Measurements from ENCODE around the gene IRF3. TPM values are rescaled to one million over a fixed set of nuclear protein-coding genes. Genes with fewer than 3 reads are reported as not detected.

IRF3 gene
- total and polyA plus RNA-seq, 2 of the 4 experiments (the other 2 are of a cell fraction), result 39.6 to 65.2 TPM

DNA sequence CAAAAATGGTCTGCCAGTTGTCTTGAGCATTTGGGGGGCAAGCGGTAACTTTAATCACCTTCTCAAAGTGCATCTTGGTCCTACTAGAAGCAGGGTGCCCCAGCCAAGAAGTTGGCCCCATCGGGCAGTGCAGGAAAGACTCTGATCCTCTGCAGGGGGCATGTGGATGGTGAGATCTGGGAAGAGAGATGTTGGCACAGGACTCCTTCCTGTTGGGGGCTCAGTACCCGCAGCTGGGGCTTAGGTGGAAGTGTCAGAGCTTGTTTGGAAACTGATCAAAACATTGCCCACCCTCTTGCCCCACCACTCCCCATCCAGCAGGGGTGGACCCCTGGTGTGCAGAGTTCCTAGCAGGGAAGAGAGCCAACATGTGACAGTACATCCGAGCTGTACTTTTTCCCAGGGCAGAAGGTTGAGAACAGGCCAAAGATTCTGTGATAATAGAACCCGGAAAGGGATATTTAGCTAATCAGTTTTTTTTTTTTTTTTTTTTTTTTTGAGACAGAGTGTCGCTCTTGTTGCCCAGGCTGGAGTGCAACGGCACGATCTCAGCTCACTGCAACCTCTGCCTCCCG, 34.6 kb downstream of the IRF3 start:
- Histone ChIP-seq H2BK5ac (ENCODE audit: low read depth, low read length, poor library complexity, severe bottlenecking) (no peak overlapping the region), H3K18ac (ENCODE audit: low read depth, low read length) (no peak overlapping the region), H4K20me1 (ENCODE audit: insufficient read depth, low read length) (no peaks in the 10 kb centered on the region), H4K5ac (ENCODE audit: low read depth, low read length) (no peak overlapping the region), H4K8ac (ENCODE audit: low read depth in 2 of 2, low read length in 2 of 2) (no peak overlapping the region; a peak in 1 of 4 replicates), H3K9me3 (ENCODE audit: control insufficient read depth, insufficient read depth, low read length) (no peaks in the 10 kb centered on the region), H3K4me2 (ENCODE audit: low read depth, low read length) (no peak overlapping the region), H3K79me1 (ENCODE audit: low read depth in 1 of 2, low read length in 2 of 2) (peaks cover 0 to 23% of the 10 kb centered on the region in 2 experiments; a peak in 2 of 4 replicates), H3K9me1 (ENCODE audit: insufficient read depth, low read length) (peaks cover 9% of the 10 kb centered on the region; the same call in 1 of the 2 replicates), H3K36me3 (ENCODE audit: control insufficient read depth, insufficient read depth, low read length) (peaks cover 22% of the 10 kb centered on the region), H3K4me1 (ENCODE audit: control insufficient read depth, insufficient read depth, low read length) (peaks cover 2% of the 10 kb centered on the region; the same call in 1 of the 2 replicates), H3K9ac (ENCODE audit: low read depth, low read length) (no peak overlapping the region), H2BK120ac (ENCODE audit: low read depth, low read length) (no peak overlapping the region), H2AK5ac (ENCODE audit: low read depth, low read length) (no peak overlapping the region), H3K27me3 (ENCODE audit: control insufficient read depth, insufficient read depth, low read length) (no peaks in the 10 kb centered on the region), H3K56ac (ENCODE audit: extremely low read depth, insufficient read depth, low read length) (no peak overlapping the region), H3K27ac (ENCODE audit: insufficient read depth, low read length) (no peak overlapping the region), H2BK15ac (ENCODE audit: low read depth, low read length) (no peak overlapping the region), H2BK20ac (ENCODE audit: low read depth, low read length) (no peak overlapping the region), H4K91ac (ENCODE audit: insufficient read depth, low read depth, low read length) (no peak overlapping the region), H3K4ac (ENCODE audit: low read depth, low read length) (no peak overlapping the region), H3K14ac (replicated peaks; ENCODE audit: low read depth, low read length) (no peak overlapping the region), H2AFZ (replicated peaks; ENCODE audit: low read length, poor library complexity) (no peak overlapping the region), H3K4me3 (ENCODE audit: insufficient read depth, low read depth, low read length) (no peak overlapping the region), H3K23ac (ENCODE audit: low read depth, low read length) (no peak overlapping the region), H2AK9ac (replicated peaks; ENCODE audit: low read depth, low read length, poor library complexity) (no peak overlapping the region)
- TF ChIP-seq CHD1 (IDR thresholded peaks at IDR 0.05; ENCODE audit: low read depth, low read length), result no peak
- no peak for TF ChIP-seq FOS (IDR thresholded peaks at IDR 0.05; ENCODE audit: low read depth, low read length)
- no peak for TF ChIP-seq CEBPB (IDR thresholded peaks at IDR 0.05; ENCODE audit: low read depth, low read length)
- no peak for TF ChIP-seq RFX5 (IDR thresholded peaks at IDR 0.05; ENCODE audit: low read depth, low read length)
- no peak for TF ChIP-seq SMC3 (IDR thresholded peaks at IDR 0.05; ENCODE audit: low read depth, low read length)
- TF ChIP-seq POLR2A (IDR thresholded peaks at IDR 0.05; ENCODE audit: low read depth, low read length), result no peak
- TF ChIP-seq MAZ (IDR thresholded peaks at IDR 0.05; ENCODE audit: borderline replicate concordance, low read depth, low read length), result no peak
- TF ChIP-seq, protein P1, sequence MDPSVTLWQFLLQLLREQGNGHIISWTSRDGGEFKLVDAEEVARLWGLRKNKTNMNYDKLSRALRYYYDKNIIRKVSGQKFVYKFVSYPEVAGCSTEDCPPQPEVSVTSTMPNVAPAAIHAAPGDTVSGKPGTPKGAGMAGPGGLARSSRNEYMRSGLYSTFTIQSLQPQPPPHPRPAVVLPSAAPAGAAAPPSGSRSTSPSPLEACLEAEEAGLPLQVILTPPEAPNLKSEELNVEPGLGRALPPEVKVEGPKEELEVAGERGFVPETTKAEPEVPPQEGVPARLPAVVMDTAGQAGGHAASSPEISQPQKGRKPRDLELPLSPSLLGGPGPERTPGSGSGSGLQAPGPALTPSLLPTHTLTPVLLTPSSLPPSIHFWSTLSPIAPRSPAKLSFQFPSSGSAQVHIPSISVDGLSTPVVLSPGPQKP (IDR thresholded peaks at IDR 0.05; ENCODE audit: borderline replicate concordance, low read depth, low read length), result no peak
- TF ChIP-seq RCOR1 (IDR thresholded peaks at IDR 0.05; ENCODE audit: insufficient replicate concordance, low read length), result no peak
- no peak for TF ChIP-seq BHLHE40 (IDR thresholded peaks at IDR 0.05; ENCODE audit: low read depth, low read length)
- TF ChIP-seq NFE2L2 (IDR thresholded peaks at IDR 0.05; ENCODE audit: low read depth, low read length), result no peak
- TF ChIP-seq MAFK (IDR thresholded peaks at IDR 0.05; ENCODE audit: low read depth, low read length), result no peak
- TF ChIP-seq, protein P2, sequence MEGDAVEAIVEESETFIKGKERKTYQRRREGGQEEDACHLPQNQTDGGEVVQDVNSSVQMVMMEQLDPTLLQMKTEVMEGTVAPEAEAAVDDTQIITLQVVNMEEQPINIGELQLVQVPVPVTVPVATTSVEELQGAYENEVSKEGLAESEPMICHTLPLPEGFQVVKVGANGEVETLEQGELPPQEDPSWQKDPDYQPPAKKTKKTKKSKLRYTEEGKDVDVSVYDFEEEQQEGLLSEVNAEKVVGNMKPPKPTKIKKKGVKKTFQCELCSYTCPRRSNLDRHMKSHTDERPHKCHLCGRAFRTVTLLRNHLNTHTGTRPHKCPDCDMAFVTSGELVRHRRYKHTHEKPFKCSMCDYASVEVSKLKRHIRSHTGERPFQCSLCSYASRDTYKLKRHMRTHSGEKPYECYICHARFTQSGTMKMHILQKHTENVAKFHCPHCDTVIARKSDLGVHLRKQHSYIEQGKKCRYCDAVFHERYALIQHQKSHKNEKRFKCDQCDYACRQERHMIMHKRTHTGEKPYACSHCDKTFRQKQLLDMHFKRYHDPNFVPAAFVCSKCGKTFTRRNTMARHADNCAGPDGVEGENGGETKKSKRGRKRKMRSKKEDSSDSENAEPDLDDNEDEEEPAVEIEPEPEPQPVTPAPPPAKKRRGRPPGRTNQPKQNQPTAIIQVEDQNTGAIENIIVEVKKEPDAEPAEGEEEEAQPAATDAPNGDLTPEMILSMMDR (conservative IDR thresholded peaks at IDR 0.05; ENCODE audit: low read depth, low read length), result no peak
- no peak for TF ChIP-seq RAD21 (IDR thresholded peaks at IDR 0.05; ENCODE audit: low read length)
- TF ChIP-seq MXI1 (IDR thresholded peaks at IDR 0.05; ENCODE audit: borderline replicate concordance, low read depth, low read length), result no peak
- intact Hi-C loops (cut with micrococcal nuclease) (no loop called here), in situ Hi-C loops (cut with MboI; ENCODE audit: low sequenced_read_pairs) (no loop called here), dilution Hi-C loops (cut with HindIII; ENCODE audit: low sequenced_read_pairs, unreplicated experiment) (no loop called here)
- ATAC-seq (ENCODE audit: low read depth) (no peak), DNase-seq (no peak)
- no TSS peak for BruUV-seq (replicated peaks)
- WGBS, 2 experiments (ENCODE audit: extremely low coverage in 2 of 2, insufficient read length in 1 of 2), result no CpG with 5 or more reads among the region's 9 CpGs
- ChIA-PET POLR2A (ENCODE audit: unreplicated experiment) (no interaction called here), CTCF (interaction anchor here (0.6 to 1.0 kb wide), 2 partner anchors 10 to 157 kb away, joined by 3 to 4 read pairs; partner anchors contain the start of gene FLT3LG)

Measured in IMR-90 (cell line).